WTC11 (cell line): ENCODE data around the gene CYBA.

Experiments
- CREM ChIP-seq: sonication (generic); formaldehyde crosslinking; IDR thresholded peaks from 2 replicates; pipeline ENCODE4 v1.8.1; 2022; ENCODE audit warnings: mild to moderate bottlenecking, missing genetic modification reagents, moderate library complexity
- CTCF ChIP-seq: fragments of 200-600 bp; IDR thresholded peaks from 2 replicates; pipeline ENCODE4 v1.8.0; 2022; ENCODE audit warnings: antibody characterized with exemption
- FOXJ3 ChIP-seq: sonication (generic); formaldehyde crosslinking; IDR thresholded peaks from 2 replicates; pipeline ENCODE4 v1.9.0; 2021; ENCODE audit warnings: missing genetic modification reagents, mild to moderate bottlenecking, borderline replicate concordance
- FOXP1 ChIP-seq: sonication (generic); formaldehyde crosslinking; IDR thresholded peaks from 2 replicates; pipeline ENCODE4 v1.8.0; 2022; ENCODE audit warnings: missing genetic modification reagents, mild to moderate bottlenecking, moderate library complexity, borderline replicate concordance
- NR1H2 ChIP-seq: sonication (generic); formaldehyde crosslinking; IDR thresholded peaks from 2 replicates; pipeline ENCODE4 v1.9.0; 2021; ENCODE audit warnings: mild to moderate bottlenecking, moderate library complexity, missing genetic modification reagents
- ZNF121 ChIP-seq: sonication (generic); formaldehyde crosslinking; IDR thresholded peaks from 2 replicates; pipeline ENCODE4 v1.8.0; 2023; ENCODE audit warnings: missing genetic modification reagents
- ZNF512 ChIP-seq: sonication (generic); formaldehyde crosslinking; IDR thresholded peaks from 2 replicates; pipeline ENCODE4 v1.8.1; 2022; ENCODE audit warnings: missing genetic modification reagents, borderline replicate concordance

GRCh38 chr16:88694221-88695087 is 43.6 kb upstream of the CYBA start:
- no peak for TF ChIP-seq CTCF
- TF ChIP-seq NR1H2 (CRISPR knock-in tag): no peak
- no peak for TF ChIP-seq ZNF512 (CRISPR knock-in tag)
- no peak for TF ChIP-seq FOXJ3 (CRISPR knock-in tag)
- TF ChIP-seq CREM: no peak
- no peak for TF ChIP-seq ZNF121 (CRISPR knock-in tag)
- no peak for TF ChIP-seq FOXP1 (CRISPR knock-in tag)
